Heart left ventricle (tissue), 16 donors: Measurements from ENCODE around the gene RRP8. TPM values are rescaled to one million over a fixed set of nuclear protein-coding genes. Genes with fewer than 3 reads are reported as not detected.

Experiments
- ATAC-seq, 4 donors: fragments of 200-7000 bp; cut with Tn5 transposase; one replicate each; pipeline ENCODE4 v1.9.1; 2020 to 2022; ENCODE audit warnings: moderate library complexity in 4 of 4, mild to moderate bottlenecking in 3 of 4, moderate number of reproducible peaks in 1 of 4
- DNase-seq, 5 donors: peaks; one replicate each; pipeline ENCODE4 v3.0.0-alpha.2; 2020
- H3K27ac ChIP-seq, 12 donors: fragments of 200-600 bp; sonication (generic) in 4 of 12; one replicate each; pipeline versions ENCODE4 v1.5.0 to v1.8.0; 2016 to 2022; ENCODE audit warnings: mild to moderate bottlenecking in 2 of 12
- H3K27me3 ChIP-seq, 9 donors: fragments of 200-600 bp; sonication (generic) in 2 of 9; one replicate each; pipeline versions ENCODE4 v1.5.1 to v1.8.0; 2016 to 2022; ENCODE audit warnings: mild to moderate bottlenecking in 3 of 9
- H3K36me3 ChIP-seq, 9 donors: fragments of 200-600 bp; sonication (generic) in 2 of 9; one replicate each; pipeline versions ENCODE4 v1.5.0 to v1.8.0; 2018 to 2022; ENCODE audit warnings: mild to moderate bottlenecking in 2 of 9
- H3K4me1 ChIP-seq, 12 donors: fragments of 200-600 bp; sonication (generic) in 4 of 12; one replicate each; pipeline versions ENCODE4 v1.5.0 to v1.8.0; 2016 to 2022; ENCODE audit warnings: mild to moderate bottlenecking in 3 of 12
- H3K4me3 ChIP-seq, 12 donors: fragments of 200-600 bp; sonication (generic) in 4 of 12; one replicate each; pipeline versions ENCODE4 v1.5.0 to v1.8.0; 2017 to 2022; ENCODE audit warnings: mild to moderate bottlenecking in 9 of 12, moderate library complexity in 4 of 12
- H3K9me3 ChIP-seq, 12 donors: fragments of 200-600 bp; sonication (generic) in 4 of 12; one replicate each; pipeline versions ENCODE4 v1.5.0 to v1.8.0; 2016 to 2022; ENCODE audit warnings: mild to moderate bottlenecking in 1 of 12
- POLR2A ChIP-seq, 2 donors: fragments of 450-650 bp; IDR thresholded peaks; one replicate each; pipeline ENCODE4 v1.6.1; 2017; ENCODE audit warnings: antibody characterized with exemption in 2 of 2, mild to moderate bottlenecking in 2 of 2, moderate library complexity in 2 of 2
- whole genome bisulfite sequencing, 4 donors: extraction: QIAGEN DNeasy Blood & Tissue Kit in 2 of 4; methylation state at CpG; one replicate each; pipeline versions ENCODE4 v1.1.5 to v1.1.7; 2013 to 2018; 5-methylcytosine and 5-hydroxymethylcytosine counted together
- intact Hi-C, 10 donors: fragments of 100-400 bp; cut with DNase I; formaldehyde crosslinking; loops; one replicate each; pipeline versions ENCODE4 v1.11.1 to v1.14.2; 2022
- polyA plus RNA-seq, 2 donors: library from polyadenylated mRNA; stranded (reverse); fragments of 200-250 nt; gene quantifications; one replicate each; pipeline ENCODE4 v1.2.3, GENCODE V29; 2013
- total RNA-seq, 9 donors: library from RNA; depleted of rRNA in 2 of 9; stranded (reverse); fragments of >200 nt in 2 of 9; fragmentation: NEBNext Ultra II Directional in 3 of 9; extraction: Animal tissue kit (Norgen Biotek cat#: 25700) in 3 of 9; gene quantifications; one replicate each; pipeline versions ENCODE4 v1.1.0 to v1.2.4, GENCODE V29; 2016 to 2023
- TF ChIP-seq, protein P1 (sequence below), 12 donors: fragments of 200-600 bp; sonication (generic) in 4 of 12; IDR thresholded peaks; one replicate each; pipeline versions ENCODE4 v1.5.0 to v1.8.0; 2018 to 2022; ENCODE audit warnings: antibody characterized with exemption in 12 of 12, mild to moderate bottlenecking in 5 of 12
- donor health status: ischemic (EF 13 %, LVEDD 7.1; RV severe dilation, severe dysfunction).
- donor health status: healthy with polysubstance abuse.
- donor health status: DM: no; HTN: yes; CAD: no.
- donor health status: DM: no; HTN: no; CAD: no.
- donor health status: ischemic (EF 25% LVEDD 6.9; RV normal size, moderate dysfunction).
- donor health status: ischemic (EF 25% LVEDD 5.7; RV mildly dilated, moderate dysfunction).
- donor health status: healthy.
- donor health status: DM: yes; HTN: yes; CAD: no.
- donor health status: ischemic (EF 35%, LVEDD 5.7; RV mildly dilated, moderate dysfunction).
- donor health status: nonischemic (EF 11% LVEDD 7.7; RV severe dilation, severe dysfunction).
- donor health status: DM: yes; HTN: yes; CAD: no.
- donor health status: PGD.
- donor health status: ischemic (EF 29% LVEDD 5.4; RV normal size, mild dysfunction).
- donor health status: nonischemic (EF 23%, LVEDD 6.1; RV moderate dilation, normal function).

Gene RRP8
- total and polyA plus RNA-seq, 11 donors, result 11.2 to 23.5 (median 17.4) TPM

DNA sequence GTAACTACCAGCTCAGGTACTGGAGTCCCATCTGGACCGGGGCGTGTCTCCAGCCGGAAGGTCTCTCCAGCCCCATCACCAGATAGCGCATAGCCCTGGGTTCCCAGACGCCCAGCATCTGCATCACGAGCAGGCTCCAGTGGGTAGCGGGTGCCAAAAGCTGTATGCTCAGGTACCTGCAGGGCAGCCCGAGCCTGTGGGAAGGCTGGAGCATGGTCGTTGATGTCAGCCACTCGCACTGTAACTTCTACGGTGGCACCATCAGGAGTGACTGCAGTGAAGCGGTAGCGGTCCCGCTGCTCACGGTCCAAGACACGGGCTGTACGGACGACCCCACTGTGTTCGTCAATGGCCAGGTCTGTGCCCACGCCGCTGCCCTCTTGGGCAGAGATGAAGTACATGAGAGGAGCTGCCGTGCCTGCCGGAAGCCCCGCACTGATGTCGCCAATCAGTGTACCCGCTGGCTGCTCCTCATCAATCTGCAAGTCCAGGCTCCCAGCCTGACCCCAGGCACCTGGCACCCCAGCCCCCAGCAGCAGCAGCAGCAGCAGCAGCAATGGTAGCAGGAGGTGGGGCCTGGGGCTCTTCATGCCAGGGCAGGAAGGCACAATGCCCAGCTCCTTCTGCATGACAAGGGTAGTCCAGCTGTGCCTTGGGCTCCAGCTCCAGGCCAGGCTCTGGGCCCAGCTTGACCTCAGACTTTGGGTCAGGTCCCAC, 37.7 kb upstream of the RRP8 start:
- no peak for ATAC-seq

DNA sequence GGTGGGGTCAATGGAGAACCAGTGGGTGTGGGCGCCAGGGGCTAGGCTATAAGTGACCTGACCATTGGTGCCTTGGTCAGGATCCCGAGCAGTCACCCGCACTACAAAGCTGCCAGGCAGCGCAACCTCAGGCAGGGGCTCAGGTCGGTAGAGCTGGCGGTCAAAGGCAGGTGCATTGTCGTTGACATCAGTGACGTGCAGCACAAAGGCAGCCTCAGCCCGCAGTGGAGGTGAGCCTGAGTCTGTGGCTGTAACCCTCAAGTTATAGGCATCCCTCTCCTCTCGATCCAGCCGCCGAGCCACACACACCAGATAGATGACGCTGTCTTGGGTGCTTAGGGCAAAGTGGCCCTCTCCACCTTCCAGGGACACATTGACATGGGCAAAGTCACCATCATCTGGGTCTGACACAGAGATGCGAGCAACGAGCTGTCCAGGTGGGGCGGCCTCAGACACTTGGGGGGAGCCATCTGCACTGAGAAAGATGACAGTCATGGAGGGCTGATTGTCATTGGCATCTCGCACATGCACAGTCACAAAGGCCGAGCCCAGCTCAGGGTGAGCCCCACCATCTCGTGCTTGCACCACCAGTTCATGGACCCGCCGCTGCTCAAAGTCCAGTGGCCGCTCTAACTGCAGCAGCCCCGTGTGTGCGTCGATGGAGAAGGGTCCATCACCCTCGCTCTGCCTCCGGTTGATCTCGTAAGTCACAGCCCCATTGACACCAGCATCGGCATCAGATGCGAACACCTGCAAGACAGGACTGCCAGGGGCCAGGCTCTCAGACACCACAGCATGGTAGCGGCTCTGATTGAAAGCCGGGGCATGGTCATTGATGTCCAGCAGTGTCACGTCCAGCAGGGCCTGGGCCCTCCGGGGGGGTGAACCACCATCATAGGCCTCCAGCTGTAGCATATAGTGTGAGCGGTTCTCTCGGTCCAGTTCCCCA, 36.9 kb upstream of the RRP8 start:
- WGBS, 4 donors, result 95 to 97% (median 95%) methylated on average over 21 to 36 of the region's 36 CpGs
- peak in 1 of 5 donors; percentile 54 for DNase-seq
- Histone ChIP-seq H3K27me3 (no peaks in the 10 kb centered on the region), H3K4me1 (peaks cover 0 to 66% (median 45%) of the 10 kb centered on the region in 12 donors), H3K27ac (no peak overlapping the region), H3K9me3 (no peaks in the 10 kb centered on the region), H3K4me3 (no peak overlapping the region), H3K36me3 (peaks cover 0 to 22% (median 0%) of the 10 kb centered on the region in 9 donors)
- no peak for ATAC-seq
- intact Hi-C loops, result no loop called here
- TF ChIP-seq POLR2A (IDR thresholded peaks at IDR 0.05), result no peak
- TF ChIP-seq, protein P1, sequence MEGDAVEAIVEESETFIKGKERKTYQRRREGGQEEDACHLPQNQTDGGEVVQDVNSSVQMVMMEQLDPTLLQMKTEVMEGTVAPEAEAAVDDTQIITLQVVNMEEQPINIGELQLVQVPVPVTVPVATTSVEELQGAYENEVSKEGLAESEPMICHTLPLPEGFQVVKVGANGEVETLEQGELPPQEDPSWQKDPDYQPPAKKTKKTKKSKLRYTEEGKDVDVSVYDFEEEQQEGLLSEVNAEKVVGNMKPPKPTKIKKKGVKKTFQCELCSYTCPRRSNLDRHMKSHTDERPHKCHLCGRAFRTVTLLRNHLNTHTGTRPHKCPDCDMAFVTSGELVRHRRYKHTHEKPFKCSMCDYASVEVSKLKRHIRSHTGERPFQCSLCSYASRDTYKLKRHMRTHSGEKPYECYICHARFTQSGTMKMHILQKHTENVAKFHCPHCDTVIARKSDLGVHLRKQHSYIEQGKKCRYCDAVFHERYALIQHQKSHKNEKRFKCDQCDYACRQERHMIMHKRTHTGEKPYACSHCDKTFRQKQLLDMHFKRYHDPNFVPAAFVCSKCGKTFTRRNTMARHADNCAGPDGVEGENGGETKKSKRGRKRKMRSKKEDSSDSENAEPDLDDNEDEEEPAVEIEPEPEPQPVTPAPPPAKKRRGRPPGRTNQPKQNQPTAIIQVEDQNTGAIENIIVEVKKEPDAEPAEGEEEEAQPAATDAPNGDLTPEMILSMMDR (IDR thresholded peaks at IDR 0.05), result no peak

More for the DNA sequence above, 37.7 kb upstream of the RRP8 start:
- Histone ChIP-seq H3K9me3 (no peaks in the 10 kb centered on the region), H3K27me3 (no peaks in the 10 kb centered on the region), H3K4me3 (no peak overlapping the region), H3K27ac (no peak overlapping the region), H3K36me3 (peaks cover 0 to 22% (median 0%) of the 10 kb centered on the region in 9 donors), H3K4me1 (peaks cover 0 to 66% (median 45%) of the 10 kb centered on the region in 12 donors)
- intact Hi-C loops, result no loop called here
- TF ChIP-seq POLR2A (IDR thresholded peaks at IDR 0.05), result no peak
- TF ChIP-seq, protein P1 (IDR thresholded peaks at IDR 0.05), result no peak
- 95 to 97% (median 96%) methylated on average over 24 to 26 of the region's 26 CpGs for WGBS, 4 donors
- peak in 1 of 5 donors; percentile 54 for DNase-seq

DNA sequence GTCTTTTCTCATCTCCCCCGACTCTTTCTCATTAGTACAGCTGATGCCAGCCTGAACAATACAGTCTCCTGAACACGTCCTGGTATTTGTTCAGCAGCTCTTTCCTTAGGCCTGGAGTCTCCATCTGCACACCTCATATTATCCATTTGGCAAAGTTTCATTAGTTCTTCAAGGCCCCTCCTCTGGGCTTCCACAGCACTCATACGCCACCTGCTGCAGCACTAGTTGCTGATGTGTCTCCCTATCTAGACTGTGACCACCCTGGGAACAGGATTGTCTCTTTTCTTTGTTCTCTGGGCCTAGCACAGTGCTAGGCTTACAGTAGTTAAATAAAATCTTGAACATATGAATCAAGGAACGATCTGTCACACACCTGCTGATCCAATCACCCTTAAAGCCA, 35.0 kb upstream of the RRP8 start:
- ATAC-seq (no peak), DNase-seq (no peak)
- Histone ChIP-seq H3K9me3 (no peaks in the 10 kb centered on the region), H3K36me3 (peaks cover 0 to 23% (median 5%) of the 10 kb centered on the region in 9 donors), H3K4me3 (no peak overlapping the region), H3K27me3 (no peaks in the 10 kb centered on the region), H3K27ac (peak overlapping the region in 7 of 12 donors; percentile 2 to 47 (median 40)), H3K4me1 (peaks cover 0 to 77% (median 56%) of the 10 kb centered on the region in 12 donors)
- WGBS, 4 donors, result 63 to 69% (median 67%) methylated on average over 4 of the region's 4 CpGs
- intact Hi-C loops, result loop anchor here in 1 of 10 donors (2.0 kb wide), 1 partner anchor 20 kb away; the partner anchor contains the start of gene TPP1
- TF ChIP-seq, protein P1 (IDR thresholded peaks at IDR 0.05), result no peak
- no peak for TF ChIP-seq POLR2A (IDR thresholded peaks at IDR 0.05)
